ENCODE measurements around the gene CASP14.

The CASP14 gene

GRCh38 chr19:15022752-15023151 is 26.5 kb upstream of the CASP14 start:
- DNase-seq (ENCODE audit: low spot score) = no peak
- no peak overlapping the region for H3K4me3 ChIP-seq

GRCh38 chr19:15025217-15025616 is 24.1 kb upstream of the CASP14 start:
- no peak for DNase-seq (ENCODE audit: low spot score)

More at GRCh38 chr19:15022752-15023151, 26.5 kb upstream of the CASP14 start:
- no peak for TF ChIP-seq CTCF (IDR thresholded peaks at IDR 0.05)
- no peak overlapping the region for H3K27ac ChIP-seq

DNA sequence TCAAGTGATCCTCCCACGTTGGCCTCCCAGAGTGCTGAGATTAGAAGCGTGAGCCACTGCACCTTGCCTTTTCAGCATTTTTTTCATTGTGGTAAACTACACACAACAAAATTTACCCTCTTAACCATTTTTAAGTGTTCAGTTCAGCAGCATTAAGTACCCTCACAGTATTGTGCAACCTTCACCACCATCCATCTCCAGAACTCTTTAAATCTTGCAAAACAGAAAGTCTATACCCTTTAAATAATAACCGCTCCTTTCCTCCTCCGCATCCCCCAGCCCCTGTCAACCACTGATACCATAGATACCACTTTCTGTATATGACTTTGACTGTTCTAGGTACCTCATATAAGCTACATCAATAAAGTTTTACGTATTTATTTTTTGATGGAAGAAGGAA is 20.8 kb upstream of the CASP14 start:
- H3K4me3 ChIP-seq = no peak overlapping the region
- no peak for TF ChIP-seq CTCF (IDR thresholded peaks at IDR 0.05)
- DNase-seq (ENCODE audit: low spot score) = no peak
- no peak overlapping the region for H3K27ac ChIP-seq

More at GRCh38 chr19:15025217-15025616, 24.1 kb upstream of the CASP14 start:
- no peak for TF ChIP-seq CTCF (IDR thresholded peaks at IDR 0.05)
- Histone ChIP-seq H3K4me3 (no peak overlapping the region), H3K27ac (no peak overlapping the region)

GRCh38 chr19:15031675-15032074 is 17.6 kb upstream of the CASP14 start:
- no peak for DNase-seq (ENCODE audit: low spot score)
- H3K4me3 ChIP-seq = no peak overlapping the region
- H3K27ac ChIP-seq = no peak overlapping the region
- no peak for TF ChIP-seq CTCF (IDR thresholded peaks at IDR 0.05)

DNA sequence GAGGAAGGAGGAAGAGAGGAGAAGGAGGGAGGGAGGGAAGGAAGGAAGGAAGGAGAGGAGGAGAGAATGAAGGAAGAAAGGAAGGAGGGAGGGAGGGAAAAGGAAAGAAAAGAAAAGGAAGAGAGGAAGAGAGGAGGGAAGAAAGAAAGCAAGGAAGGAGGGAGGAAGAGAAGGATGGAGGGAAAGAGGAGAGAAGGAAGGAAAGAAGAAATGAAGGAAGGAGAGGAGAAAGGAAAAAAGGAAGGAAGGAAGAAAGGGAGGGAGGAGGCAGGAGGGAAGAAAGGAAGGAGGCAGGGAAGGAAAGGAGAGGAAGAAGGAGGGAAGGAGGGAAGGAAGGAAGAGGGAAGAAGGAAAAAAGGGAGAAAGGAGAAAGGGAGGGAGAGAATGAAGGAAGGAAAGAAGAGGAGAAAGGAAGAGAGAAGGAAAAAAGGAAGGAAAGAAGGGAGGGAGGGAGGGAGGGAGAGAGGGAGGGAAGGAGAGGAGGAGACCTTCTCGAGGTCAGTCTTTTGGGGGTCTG is 13.4 kb upstream of the CASP14 start:
- TF ChIP-seq CTCF (IDR thresholded peaks at IDR 0.05) = no peak
- DNase-seq (ENCODE audit: low spot score) = no peak

GRCh38 chr19:15037586-15037985 is 11.7 kb upstream of the CASP14 start:
- no peak for DNase-seq (ENCODE audit: low spot score)
- Histone ChIP-seq H3K4me3 (no peak overlapping the region), H3K27ac (no peak overlapping the region)
- TF ChIP-seq CTCF (IDR thresholded peaks at IDR 0.05) = no peak

More for the DNA sequence above, 13.4 kb upstream of the CASP14 start:
- H3K4me3 ChIP-seq = no peak overlapping the region
- H3K27ac ChIP-seq = no peak overlapping the region

DNA sequence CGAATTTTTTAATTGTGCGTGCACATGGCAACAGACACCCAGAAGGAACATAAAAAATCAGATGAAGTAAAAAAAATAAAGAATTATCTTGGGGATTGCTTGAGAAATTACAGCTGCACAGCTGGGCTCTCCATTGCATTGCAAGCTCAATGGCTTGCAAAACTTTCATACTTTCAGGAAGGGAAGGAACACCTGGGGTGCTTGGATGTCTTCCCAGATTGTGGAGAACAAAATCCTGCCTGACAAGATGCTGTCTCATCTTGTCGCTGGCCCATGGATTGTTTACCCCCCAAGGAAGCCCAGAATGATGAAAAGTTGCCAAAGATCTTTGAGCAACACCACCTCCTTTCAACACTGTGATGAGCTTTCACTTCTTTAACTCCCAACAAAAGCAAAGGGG is 11.0 kb upstream of the CASP14 start:
- no peak for DNase-seq (ENCODE audit: low spot score)
- Histone ChIP-seq H3K27ac (no peak overlapping the region), H3K4me3 (no peak overlapping the region)
- no peak for TF ChIP-seq CTCF (IDR thresholded peaks at IDR 0.05)
